K562 (cell line): ENCODE results near the gene ZDHHC8. TPM values are rescaled to one million over a fixed set of nuclear protein-coding genes. Genes with fewer than 3 reads are reported as not detected.

Experiments used
- CHD4 ChIP-seq: fragments of 200-600 bp; sonication (generic); IDR thresholded peaks from 3 replicates; pipeline ENCODE4 v1.6.1; 2012; ENCODE audit warnings: low read depth, mild to moderate bottlenecking, mixed read lengths, low read length, inconsistent platforms; ENCODE audit not compliant: insufficient read depth, insufficient replicate concordance, poor library complexity, severe bottlenecking
- HDAC6 ChIP-seq: IDR thresholded peaks from 2 replicates; pipeline ENCODE4 v1.6.1; 2012; ENCODE audit warnings: low read depth, mild to moderate bottlenecking, control low read depth, inconsistent platforms, low read length, moderate library complexity
- HNRNPLL ChIP-seq: fragments of 200-400 bp; formaldehyde crosslinking; IDR thresholded peaks from 2 replicates; pipeline ENCODE4 v1.6.1; 2017; ENCODE audit warnings: low read length, low read depth, mild to moderate bottlenecking; ENCODE audit not compliant: poor library complexity, severe bottlenecking
- JUN ChIP-seq, 2 experiments: sonication (generic) in 1 of 2; formaldehyde crosslinking in 1 of 2; IDR thresholded peaks; 2 replicates each; pipeline versions ENCODE4 v1.6.1 to v1.8.0; 2012 to 2022; ENCODE audit warnings: borderline replicate concordance in 2 of 2, mild to moderate bottlenecking in 2 of 2, improper control_type of control experiment in 1 of 2, low read depth in 1 of 2, low read length in 1 of 2, missing genetic modification reagents in 1 of 2
- NCOA2 ChIP-seq, 2 experiments: fragments of 450-650 bp; IDR thresholded peaks; 2 replicates each; pipeline ENCODE4 v1.6.1; 2018; ENCODE audit warnings: mild to moderate bottlenecking in 2 of 2, moderate library complexity in 1 of 2; ENCODE audit not compliant: partially characterized antibody in 2 of 2
- NUFIP1 ChIP-seq: fragments of 450-650 bp; IDR thresholded peaks from 2 replicates; pipeline ENCODE4 v1.6.1; 2018; ENCODE audit not compliant: partially characterized antibody
- PML ChIP-seq: IDR thresholded peaks from 2 replicates; pipeline ENCODE4 v1.6.1; 2012; ENCODE audit warnings: low read length, inconsistent platforms
- POLR2G ChIP-seq: fragments of 200-400 bp; formaldehyde crosslinking; IDR thresholded peaks from 2 replicates; pipeline ENCODE4 v1.6.1; 2017; ENCODE audit warnings: low read depth, mild to moderate bottlenecking, antibody characterized with exemption, low read length, moderate library complexity
- SETDB1 ChIP-seq: IDR thresholded peaks from one replicate; pipeline ENCODE4 v1.6.1; 2012; ENCODE audit warnings: low read length, control low read depth, inconsistent platforms
- SIN3A ChIP-seq, 2 experiments: fragments of 150-350 bp in 1 of 2; IDR thresholded peaks; 2 replicates each; pipeline ENCODE4 v1.6.1; 2011 to 2016; ENCODE audit warnings: borderline replicate concordance in 2 of 2, low read depth in 2 of 2, low read length in 2 of 2, mild to moderate bottlenecking in 2 of 2, moderate library complexity in 2 of 2; ENCODE audit not compliant: control insufficient read depth in 1 of 2
- SPI1 ChIP-seq: IDR thresholded peaks from 2 replicates; pipeline ENCODE4 v1.6.1; 2011; ENCODE audit warnings: low read depth, low read length, control low read depth, borderline replicate concordance
- ZNF507 ChIP-seq: conservative IDR thresholded peaks from 2 replicates; pipeline ENCODE4 v1.6.1; 2017; ENCODE audit warnings: missing genetic modification characterization, missing compliant biosample characterization
- polyA plus RNA-seq, 8 experiments: library from polyadenylated mRNA; depleted of rRNA in 4 of 8; stranded (reverse) in 5 of 8; unstranded in 3 of 8; fragments of >200 nt; fragmentation: Nextera tagmentation in 2 of 8; fragmentation: Illumina TruSeq in 1 of 8; extraction: Ambion mirVana in 2 of 8; extraction: Trizol in 1 of 8; gene quantifications; 2 replicates each; pipeline versions ENCODE4 v1.2.1 to v1.2.3, GENCODE V29; 2011 to 2014; ENCODE audit warnings: inconsistent platforms in 1 of 8, missing spikeins in 1 of 8
- total RNA-seq, 7 experiments: library from RNA; depleted of rRNA in 6 of 7; stranded (reverse); fragments of >200 nt in 6 of 7; fragmentation: Illumina TruSeq in 2 of 7; extraction: Trizol in 2 of 7; gene quantifications; 2 replicates each; pipeline versions ENCODE4 v1.2.1 to v1.2.3, GENCODE V29; 2011 to 2021; ENCODE audit warnings: low replicate concordance in 1 of 7
- TF ChIP-seq, protein P1 (sequence below): fragments of 250-450 bp; sonication (Bioruptor Pico); IDR thresholded peaks from 2 replicates; pipeline ENCODE4 v1.9.0; 2021; ENCODE audit warnings: mild to moderate bottlenecking
- TF ChIP-seq, protein P2 (sequence below): sonication (generic); formaldehyde crosslinking; IDR thresholded peaks from 2 replicates; pipeline ENCODE4 v1.8.0; 2022; ENCODE audit warnings: mild to moderate bottlenecking, missing genetic modification reagents, borderline replicate concordance

ZDHHC8 gene
- total and polyA plus RNA-seq, 9 of the 15 experiments (the other 6 are each of a cell fraction or from before 2014, with no cell fraction given) = 0.04 to 109 (median 16.4) TPM

DNA sequence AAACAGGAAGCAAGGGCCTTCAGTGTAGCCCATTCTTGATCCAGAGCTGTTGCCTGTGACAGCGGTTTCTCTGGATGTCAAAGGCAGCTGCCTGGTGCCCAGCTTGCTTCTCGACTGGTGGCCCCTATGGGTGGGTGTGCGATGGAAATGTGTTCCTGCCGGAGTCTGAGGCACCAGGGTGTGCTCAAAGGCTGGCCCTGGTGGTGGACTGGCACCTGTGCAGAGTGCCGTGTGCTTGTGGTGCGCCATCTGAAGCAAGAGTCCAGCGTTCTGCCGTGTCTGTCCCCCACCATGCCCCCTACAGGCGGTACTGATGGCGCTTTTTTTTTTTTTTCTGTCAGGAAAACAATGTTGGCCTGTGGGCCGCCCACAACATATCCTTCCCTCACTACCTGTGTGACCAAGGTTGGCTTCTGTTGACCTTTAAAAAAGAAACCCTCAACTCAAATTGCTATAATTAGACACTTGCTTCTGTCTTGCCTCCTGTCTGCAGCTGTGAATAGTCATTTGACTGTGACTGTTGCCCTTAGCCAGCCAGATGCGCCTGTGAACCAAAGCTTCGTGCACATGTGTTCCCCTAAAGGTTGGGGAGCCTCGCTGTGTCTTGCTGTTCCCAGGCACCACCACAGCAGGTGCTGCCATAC, 20.4 kb upstream of the ZDHHC8 start (continued):
- TF ChIP-seq HDAC6 (peak; percentile 95), SETDB1 (peak; percentile 96), SPI1 (peak; percentile 4; the same call in 1 of the 2 replicates), ZNF507 (tag) (no peak), SIN3A (IDR thresholded peaks at IDR 0.05; ENCODE audit: borderline replicate concordance in 2 of 2, control insufficient read depth in 1 of 2, low read depth in 2 of 2, low read length in 2 of 2) (0 out of 4 replicates have a peak, but pooled peaks of 1 of the 2 experiments have one; percentile 14), JUN (IDR thresholded peaks at IDR 0.05; ENCODE audit: borderline replicate concordance, low read depth, low read length) (0 out of 2 replicates have a peak, but pooled peaks have one; percentile 38), JUN (CRISPR knock-in tag; IDR thresholded peaks at IDR 0.05; ENCODE audit: borderline replicate concordance) (no peak), POLR2G (peak; percentile 79), NUFIP1 (no peak), NCOA2 (IDR thresholded peaks at IDR 0.05; ENCODE audit: partially characterized antibody in 2 of 2) (no peak), HNRNPLL (no peak), PML (0 out of 2 replicates have a peak, but pooled peaks have one; percentile 25), CHD4 (no peak)
- TF ChIP-seq, protein P1, sequence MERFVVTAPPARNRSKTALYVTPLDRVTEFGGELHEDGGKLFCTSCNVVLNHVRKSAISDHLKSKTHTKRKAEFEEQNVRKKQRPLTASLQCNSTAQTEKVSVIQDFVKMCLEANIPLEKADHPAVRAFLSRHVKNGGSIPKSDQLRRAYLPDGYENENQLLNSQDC (CRISPR knock-in tag) = peak; percentile 65; the same call in 1 of the 2 replicates
- TF ChIP-seq, protein P2, sequence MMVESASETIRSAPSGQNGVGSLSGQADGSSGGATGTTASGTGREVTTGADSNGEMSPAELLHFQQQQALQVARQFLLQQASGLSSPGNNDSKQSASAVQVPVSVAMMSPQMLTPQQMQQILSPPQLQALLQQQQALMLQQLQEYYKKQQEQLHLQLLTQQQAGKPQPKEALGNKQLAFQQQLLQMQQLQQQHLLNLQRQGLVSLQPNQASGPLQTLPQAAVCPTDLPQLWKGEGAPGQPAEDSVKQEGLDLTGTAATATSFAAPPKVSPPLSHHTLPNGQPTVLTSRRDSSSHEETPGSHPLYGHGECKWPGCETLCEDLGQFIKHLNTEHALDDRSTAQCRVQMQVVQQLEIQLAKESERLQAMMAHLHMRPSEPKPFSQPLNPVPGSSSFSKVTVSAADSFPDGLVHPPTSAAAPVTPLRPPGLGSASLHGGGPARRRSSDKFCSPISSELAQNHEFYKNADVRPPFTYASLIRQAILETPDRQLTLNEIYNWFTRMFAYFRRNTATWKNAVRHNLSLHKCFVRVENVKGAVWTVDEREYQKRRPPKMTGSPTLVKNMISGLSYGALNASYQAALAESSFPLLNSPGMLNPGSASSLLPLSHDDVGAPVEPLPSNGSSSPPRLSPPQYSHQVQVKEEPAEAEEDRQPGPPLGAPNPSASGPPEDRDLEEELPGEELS (CRISPR knock-in tag) = no peak
- TF ChIP-seq, all 486 proteins: peak for 73
